GM23248 (cell line): ENCODE data around the gene RTN4. TPM values are rescaled to one million over a fixed set of nuclear protein-coding genes. Genes with fewer than 3 reads are reported as not detected.

Source experiments
- DNase-seq: peaks from one replicate; pipeline ENCODE4 v3.0.0-alpha.2; 2015
- H2AFZ ChIP-seq: fragments of 200-600 bp; sonication (generic); 2 replicates; pipeline ENCODE4 v1.6.1; 2016; ENCODE audit warnings: antibody characterized with exemption
- H3F3A ChIP-seq: fragments of 200-600 bp; sonication (generic); 2 replicates; pipeline ENCODE4 v1.6.1; 2016; ENCODE audit warnings: mild to moderate bottlenecking, antibody characterized with exemption, mixed run types; ENCODE audit not compliant: insufficient read depth
- H3K27ac ChIP-seq: fragments of 200-600 bp; sonication (generic); 2 replicates; pipeline ENCODE4 v1.5.1; 2016; ENCODE audit warnings: mild to moderate bottlenecking
- H3K27me3 ChIP-seq: fragments of 200-600 bp; sonication (generic); replicated peaks from 2 replicates; pipeline ENCODE4 v1.6.1; 2016; ENCODE audit warnings: mild to moderate bottlenecking; ENCODE audit not compliant: insufficient read depth
- H3K36me3 ChIP-seq: fragments of 200-600 bp; sonication (generic); 2 replicates; pipeline ENCODE4 v1.6.1; 2016; ENCODE audit warnings: low read depth, mild to moderate bottlenecking
- H3K4me1 ChIP-seq: fragments of 200-600 bp; sonication (generic); 2 replicates; pipeline ENCODE4 v1.6.1; 2016; ENCODE audit warnings: mild to moderate bottlenecking; ENCODE audit not compliant: insufficient read depth
- H3K4me2 ChIP-seq: fragments of 200-600 bp; sonication (generic); one replicate; pipeline ENCODE4 v1.6.1; 2016; ENCODE audit warnings: mild to moderate bottlenecking; ENCODE audit not compliant: unreplicated experiment
- H3K4me3 ChIP-seq: fragments of 200-600 bp; sonication (generic); 2 replicates; pipeline ENCODE4 v1.5.1; 2016; ENCODE audit warnings: mild to moderate bottlenecking
- H3K79me2 ChIP-seq: fragments of 200-600 bp; sonication (generic); 2 replicates; pipeline ENCODE4 v1.6.1; 2016; ENCODE audit warnings: mild to moderate bottlenecking; ENCODE audit not compliant: insufficient read depth
- H3K9ac ChIP-seq: fragments of 200-600 bp; sonication (generic); 2 replicates; pipeline ENCODE4 v1.6.1; 2016; ENCODE audit warnings: mild to moderate bottlenecking
- H3K9me2 ChIP-seq: fragments of 200-600 bp; sonication (generic); 2 replicates; pipeline ENCODE4 v1.6.1; 2016; ENCODE audit warnings: mixed run types, mild to moderate bottlenecking, moderate library complexity; ENCODE audit not compliant: insufficient read depth
- H3K9me3 ChIP-seq: fragments of 200-600 bp; sonication (generic); one replicate; pipeline ENCODE4 v1.6.1; 2017; ENCODE audit warnings: low read depth
- H4K20me1 ChIP-seq: fragments of 200-600 bp; sonication (generic); 2 replicates; pipeline ENCODE4 v1.6.0; 2016; ENCODE audit not compliant: insufficient read depth
- EZH2 ChIP-seq: fragments of 200-600 bp; sonication (generic); IDR thresholded peaks from 2 replicates; pipeline ENCODE4 v1.6.1; 2018; ENCODE audit warnings: antibody characterized with exemption, mild to moderate bottlenecking; ENCODE audit not compliant: insufficient read depth, poor library complexity, severe bottlenecking
- EZH2phosphoT487 ChIP-seq: fragments of 200-600 bp; sonication (generic); IDR thresholded peaks from 2 replicates; pipeline ENCODE4 v1.6.1; 2018; ENCODE audit warnings: antibody characterized with exemption, moderate library complexity, mild to moderate bottlenecking, low read depth; ENCODE audit not compliant: insufficient read depth
- WGBS, 2 experiments: methylation state at CpG; one replicate each; pipeline ENCODE4 v1.1.6; 2015 to 2017; ENCODE audit warnings: low lambda C conversion rate in 2 of 2, low coverage in 1 of 2; ENCODE audit errors: missing lambda C conversion rate in 2 of 2; 5-methylcytosine and 5-hydroxymethylcytosine counted together
- in situ Hi-C: fragments of 300-500 bp; cut with MboI; formaldehyde crosslinking; loops from 2 replicates; pipeline ENCODE4 v1.15.0; 2020
- polyA plus RNA-seq: library from polyadenylated mRNA; unstranded; fragments of >200 nt; fragmentation: Nextera tagmentation; extraction: Ambion mirVana; gene quantifications from 2 replicates; pipeline ENCODE4 v1.2.1, GENCODE V29; 2016
- total RNA-seq: library from RNA; depleted of rRNA; stranded (reverse); fragments of >200 nt; shearing (Covaris generic); gene quantifications from 2 replicates; pipeline ENCODE4 v1.2.3, GENCODE V29; 2014

Gene RTN4
- total and polyA plus RNA-seq, 2 experiments from 2014 or later, result 361 to 425 TPM

DNA sequence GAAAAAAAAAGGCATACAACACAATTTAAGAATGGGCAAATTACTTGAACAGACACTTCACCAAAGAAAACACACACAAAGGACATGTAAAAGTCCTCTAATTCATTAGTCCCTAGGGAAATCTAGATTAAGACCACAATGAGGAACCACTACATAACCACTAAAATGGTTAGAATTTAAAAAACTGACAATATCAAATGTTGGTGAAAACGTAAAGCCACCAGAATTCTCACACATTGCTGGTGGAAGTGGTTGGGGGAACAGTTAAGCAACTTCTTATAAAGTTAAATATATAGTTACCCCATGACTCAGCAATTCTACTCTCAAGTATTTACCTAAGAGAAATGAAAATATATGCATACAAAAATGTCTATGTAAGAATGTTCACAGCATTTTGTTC lies 11.8 kb downstream of the RTN4 start:
- H3K36me3 ChIP-seq, result peaks cover 8% of the 10 kb centered on the region; the same call in 1 of the 2 replicates
- no peak overlapping the region for H3K4me3 ChIP-seq
- WGBS, 2 experiments, result 97% methylated on average over 1 of the region's 1 CpG
- H2AFZ ChIP-seq, result no peak overlapping the region
- H3K9me2 ChIP-seq, result no peaks in the 10 kb centered on the region
- in situ Hi-C loops, result no loop called here
- peaks cover 100% of the 10 kb centered on the region for H3K79me2 ChIP-seq
- H4K20me1 ChIP-seq, result peaks cover 79% of the 10 kb centered on the region
- TF ChIP-seq EZH2phosphoT487 (no peak), EZH2 (no peak)
- DNase-seq, result no peak
- H3K9ac ChIP-seq, result no peak overlapping the region
- peak overlapping the region; percentile 20 for H3K27ac ChIP-seq
- no peaks in the 10 kb centered on the region for H3K9me3 ChIP-seq
- H3K4me2 ChIP-seq, result no peak overlapping the region
- peaks cover 78% of the 10 kb centered on the region for H3F3A ChIP-seq
- no peaks in the 10 kb centered on the region for H3K27me3 ChIP-seq
- H3K4me1 ChIP-seq, result peaks cover 53% of the 10 kb centered on the region

- H3K4me2 ChIP-seq, result no peak overlapping the region
Observed at GRCh38 chr2:55035716-55036115, 14.5 kb downstream of the RTN4 start.

DNA sequence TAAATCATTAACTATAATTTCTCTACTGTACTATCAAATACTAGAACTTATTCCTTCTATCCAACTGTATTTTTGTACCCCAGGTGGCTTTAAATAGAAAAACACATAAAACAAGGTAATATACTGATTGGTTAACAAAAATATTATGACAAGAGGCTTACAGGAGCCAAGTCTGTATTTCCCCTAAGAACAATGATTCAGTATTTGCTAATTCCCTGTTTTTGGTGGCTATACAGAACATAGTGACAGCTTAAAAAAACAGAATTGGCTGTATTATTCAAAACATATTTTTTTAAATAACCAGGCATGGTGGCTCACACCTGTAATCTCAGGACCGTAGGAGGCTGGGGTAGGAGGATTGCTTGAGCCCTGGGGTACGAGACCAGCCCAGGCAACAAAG lies 16.3 kb downstream of the RTN4 start:
- Histone ChIP-seq H3F3A (peaks cover 81% of the 10 kb centered on the region), H3K27ac (no peak overlapping the region), H3K79me2 (peaks cover 100% of the 10 kb centered on the region), H3K9me3 (no peaks in the 10 kb centered on the region), H3K4me2 (no peak overlapping the region), H3K9me2 (no peaks in the 10 kb centered on the region), H3K27me3 (no peaks in the 10 kb centered on the region), H3K4me1 (peaks cover 42% of the 10 kb centered on the region; the same call in 1 of the 2 replicates), H2AFZ (no peak overlapping the region), H3K4me3 (no peak overlapping the region), H4K20me1 (peaks cover 95% of the 10 kb centered on the region), H3K9ac (no peak overlapping the region), H3K36me3 (peaks cover 3% of the 10 kb centered on the region; the same call in 1 of the 2 replicates)
- in situ Hi-C loops, result no loop called here
- 97% methylated on average over 2 of the region's 2 CpGs for WGBS, 2 experiments
- DNase-seq, result no peak
- TF ChIP-seq EZH2, result no peak
- TF ChIP-seq EZH2phosphoT487, result no peak

More at GRCh38 chr2:55035716-55036115, 14.5 kb downstream of the RTN4 start:
- H3K27ac ChIP-seq, result no peak overlapping the region
- in situ Hi-C loops, result no loop called here
- H3K4me1 ChIP-seq, result peaks cover 37% of the 10 kb centered on the region
- H3K4me3 ChIP-seq, result no peak overlapping the region
- TF ChIP-seq EZH2phosphoT487, result no peak
- TF ChIP-seq EZH2, result no peak
- H3K27me3 ChIP-seq, result no peaks in the 10 kb centered on the region
- peaks cover 75% of the 10 kb centered on the region for H3F3A ChIP-seq
- H2AFZ ChIP-seq, result no peak overlapping the region
- DNase-seq, result no peak
- H4K20me1 ChIP-seq, result peaks cover 87% of the 10 kb centered on the region
- 75 to 80% methylated on average over 2 of the region's 2 CpGs for WGBS, 2 experiments
- H3K79me2 ChIP-seq, result peaks cover 100% of the 10 kb centered on the region
- no peaks in the 10 kb centered on the region for H3K9me3 ChIP-seq
- no peak overlapping the region for H3K9ac ChIP-seq
- no peaks in the 10 kb centered on the region for H3K9me2 ChIP-seq
- H3K36me3 ChIP-seq, result peaks cover 8% of the 10 kb centered on the region; the same call in 1 of the 2 replicates

GRCh38 chr2:55033076-55033742 lies 17.0 kb downstream of the RTN4 start:
- TF ChIP-seq EZH2 (no peak), EZH2phosphoT487 (no peak)
- Histone ChIP-seq H3F3A (peaks cover 77% of the 10 kb centered on the region), H3K9ac (no peak overlapping the region), H3K9me3 (no peaks in the 10 kb centered on the region), H3K4me2 (no peak overlapping the region), H3K27ac (no peak overlapping the region; the same call in 1 of the 2 replicates), H3K4me1 (peaks cover 49% of the 10 kb centered on the region), H3K79me2 (peaks cover 100% of the 10 kb centered on the region), H3K9me2 (no peaks in the 10 kb centered on the region), H2AFZ (no peak overlapping the region), H3K4me3 (no peak overlapping the region), H3K27me3 (no peaks in the 10 kb centered on the region), H3K36me3 (no peaks in the 10 kb centered on the region), H4K20me1 (peaks cover 95% of the 10 kb centered on the region)
- no peak for DNase-seq
- in situ Hi-C loops, result no loop called here
- WGBS, 2 experiments, result 55% methylated on average over 5 of the region's 5 CpGs
